TTC549 (cell line): Measurements from ENCODE around the gene TREML2.
"Not testable (repeated sequence)": the region's sequence is repeated elsewhere in the genome, so short reads cannot be mapped to it uniquely, and the experiment has no call there.

ENCODE experiments used
- FAIRE-seq: peaks from 2 replicates; lab custom pipeline; 2012; peaks lifted over from hg19 to GRCh38; lab: Jason Lieb, UNC

TREML2 gene

GRCh38 chr6:41208439-41209106, 7.6 kb upstream of the TREML2 start:
- no peak for FAIRE-seq

- FAIRE-seq: no peak
These were observed 3.2 kb upstream of the TREML2 start for GRCh38 chr6:41204156-41204555.

- FAIRE-seq: no peak
These were observed 820 bp upstream of the TREML2 start for GRCh38 chr6:41201764-41202173.

- FAIRE-seq: no peak
These were observed 551 bp downstream of the TREML2 start for GRCh38 chr6:41200296-41200900.

GRCh38 chr6:41199552-41200246, 1.2 kb downstream of the TREML2 start:
- no peak for FAIRE-seq

- FAIRE-seq: no peak
These were observed 3.7 kb downstream of the TREML2 start for GRCh38 chr6:41197234-41197633.

- no peak for FAIRE-seq
These were observed 6.6 kb downstream of the TREML2 start for GRCh38 chr6:41194386-41194785.

GRCh38 chr6:41193884-41194283, 7.1 kb downstream of the TREML2 start:
- no peak for FAIRE-seq

GRCh38 chr6:41193171-41193734, 7.7 kb downstream of the TREML2 start:
- FAIRE-seq: no peak

- FAIRE-seq: no peak
These were observed 9.4 kb downstream of the TREML2 start for GRCh38 chr6:41191569-41191968.

- FAIRE-seq: no peak
These were observed 10.2 kb downstream of the TREML2 start for GRCh38 chr6:41190791-41191190.

GRCh38 chr6:41189967-41190366, 11.0 kb downstream of the TREML2 start:
- FAIRE-seq: no peak

- FAIRE-seq: not testable (repeated sequence)
These were observed 11.9 kb downstream of the TREML2 start for GRCh38 chr6:41189046-41189445.

- FAIRE-seq: no peak
These were observed 12.7 kb downstream of the TREML2 start for GRCh38 chr6:41187924-41188886.

GRCh38 chr6:41186031-41186562, 14.9 kb downstream of the TREML2 start:
- FAIRE-seq: no peak

GRCh38 chr6:41184761-41185160, 16.2 kb downstream of the TREML2 start:
- no peak for FAIRE-seq

GRCh38 chr6:41182069-41183034, 18.6 kb downstream of the TREML2 start:
- no peak for FAIRE-seq

- FAIRE-seq: no peak
These were observed 19.4 kb downstream of the TREML2 start for GRCh38 chr6:41181566-41181965.

GRCh38 chr6:41179163-41179562, 21.8 kb downstream of the TREML2 start:
- no peak for FAIRE-seq

- no peak for FAIRE-seq
These were observed 23.3 kb downstream of the TREML2 start for GRCh38 chr6:41177695-41178094.

GRCh38 chr6:41177287-41177686, 23.7 kb downstream of the TREML2 start:
- FAIRE-seq: no peak
